Measurements from ENCODE around the gene WFDC10A.

Gene WFDC10A

GRCh38 chr20:45672765-45673164 is 43.2 kb downstream of the WFDC10A start:
- DNase-seq (ENCODE audit: extremely low spot score), result no peak
- ChIA-PET POLR2A (no interaction called here), CTCF (no interaction called here)
- no peak for TF ChIP-seq CTCF (IDR thresholded peaks at IDR 0.05; ENCODE audit: control extremely low read depth, extremely low read depth, low read depth, missing control alignments)

GRCh38 chr20:45679650-45680049 is 50.1 kb downstream of the WFDC10A start:
- ChIA-PET POLR2A (no interaction called here), CTCF (no interaction called here)
- TF ChIP-seq CTCF (IDR thresholded peaks at IDR 0.05; ENCODE audit: control extremely low read depth, extremely low read depth, low read depth, missing control alignments), result no peak
- DNase-seq (ENCODE audit: extremely low spot score), result no peak

All from GM10248 (cell line).